CD4-positive, CD25-positive, alpha-beta regulatory T cell (primary cell): ENCODE measurements around the gene DHRSX. TPM values are rescaled to one million over a fixed set of nuclear protein-coding genes. Genes with fewer than 3 reads are reported as not detected.
"Not testable (repeated sequence)": the region's sequence is repeated elsewhere in the genome, so short reads cannot be mapped to it uniquely, and the experiment has no call there.

Experiments used
- ATAC-seq, 2 donors: fragments of 150-1000 bp; cut with Tn5 transposase; one replicate each; pipeline ENCODE4 v1.10.0; 2021; ENCODE audit warnings: low read depth in 2 of 2, moderate number of reproducible peaks in 2 of 2, moderate library complexity in 1 of 2
- DNase-seq, 3 donors: peaks; one replicate each; pipeline versions ENCODE4 v3.0.0 to v3.0.0-alpha.2; 2012 to 2022; ENCODE audit warnings: mixed read lengths in 1 of 3
- H3K27ac ChIP-seq: one replicate; pipeline ENCODE4 v1.7.0; 2013; ENCODE audit warnings: mild to moderate bottlenecking, low read length; ENCODE audit not compliant: insufficient read depth, poor library complexity, severe bottlenecking
- H3K27me3 ChIP-seq: one replicate; pipeline ENCODE4 v1.7.0; 2013; ENCODE audit warnings: low read length; ENCODE audit not compliant: control insufficient read depth, insufficient read depth
- H3K36me3 ChIP-seq: one replicate; pipeline ENCODE4 v1.7.0; 2013; ENCODE audit warnings: mild to moderate bottlenecking, low read length, moderate library complexity; ENCODE audit not compliant: control insufficient read depth, insufficient read depth
- H3K4me1 ChIP-seq: 2 replicates; pipeline ENCODE4 v1.7.0; 2013; ENCODE audit warnings: mild to moderate bottlenecking, low read length; ENCODE audit not compliant: insufficient read depth, control insufficient read depth, poor library complexity, severe bottlenecking
- H3K4me3 ChIP-seq: one replicate; pipeline ENCODE4 v1.7.0; 2013; ENCODE audit warnings: low read depth, mild to moderate bottlenecking, low read length, moderate library complexity
- H3K9me3 ChIP-seq, 2 experiments: 1 replicate in 1 of 2; 2 replicates in 1 of 2; pipeline ENCODE4 v1.7.0; 2013; ENCODE audit warnings: low read length in 2 of 2, mild to moderate bottlenecking in 1 of 2, moderate library complexity in 1 of 2; ENCODE audit not compliant: control insufficient read depth in 2 of 2
- H3K27ac Mint-ChIP-seq, 3 donors: one replicate each; pipeline ENCODE4 v1.8.0; 2020 to 2022; ENCODE audit warnings: mild to moderate bottlenecking in 3 of 3, mixed read lengths in 3 of 3, moderate library complexity in 2 of 3
- H3K27me3 Mint-ChIP-seq: one replicate; pipeline ENCODE4 v1.8.0; 2022; ENCODE audit warnings: mild to moderate bottlenecking, mixed read lengths
- H3K36me3 Mint-ChIP-seq: one replicate; pipeline ENCODE4 v1.8.0; 2020; ENCODE audit warnings: mixed read lengths
- H3K4me1 Mint-ChIP-seq, 4 donors: one replicate each; pipeline ENCODE4 v1.8.0; 2020 to 2022; ENCODE audit warnings: mixed read lengths in 4 of 4, mild to moderate bottlenecking in 1 of 4
- H3K4me3 Mint-ChIP-seq, 4 donors: one replicate each; pipeline ENCODE4 v1.8.0; 2020 to 2022; ENCODE audit warnings: mild to moderate bottlenecking in 4 of 4, mixed read lengths in 4 of 4, moderate library complexity in 3 of 4
- H3K9me3 Mint-ChIP-seq, 7 donors: one replicate each; pipeline ENCODE4 v1.8.0; 2020 to 2022; ENCODE audit warnings: mixed read lengths in 7 of 7, mild to moderate bottlenecking in 3 of 7, moderate library complexity in 2 of 7
- polyA plus RNA-seq, 4 donors: library from polyadenylated mRNA; unstranded; fragments of 300-500 nt; fragmentation: Illumina TruSeq; gene quantifications; one replicate each; pipeline ENCODE4 v1.2.3, GENCODE V29; 2021
- total RNA-seq: library from RNA; stranded (reverse); gene quantifications from one replicate; pipeline ENCODE4 v1.2.3, GENCODE V29; 2022

Gene DHRSX
- total and polyA plus RNA-seq, 5 donors from 2014 or later = 16.5 to 21.8 (median 18.4) TPM

DNA sequence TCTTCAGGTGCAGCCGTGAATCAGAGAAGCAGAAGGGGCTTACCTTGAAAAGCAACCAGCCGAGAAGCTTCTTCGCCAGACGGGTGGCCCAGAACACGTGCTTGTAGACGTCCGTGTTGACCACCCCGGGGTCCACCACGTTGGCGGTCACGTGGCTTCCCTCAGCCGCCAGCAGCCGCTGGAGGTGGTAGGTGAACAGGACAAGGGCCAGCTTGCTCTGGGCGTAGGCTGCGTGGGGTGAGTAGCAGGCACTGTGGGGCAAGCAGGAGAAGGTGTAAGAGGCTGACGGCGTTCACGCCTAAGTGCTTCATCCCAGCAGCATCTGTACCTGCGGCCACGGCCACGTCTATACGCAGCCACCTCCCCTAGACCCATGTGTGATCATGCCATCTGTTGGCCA lies 257.8 kb downstream of the DHRSX start:
- no peaks in the 10 kb centered on the region for H3K4me1 ChIP-seq
- Mint-ChIP-seq H3K4me3 (no peak overlapping the region), H3K4me1 (no peaks in the 10 kb centered on the region), H3K27ac (no peak overlapping the region), H3K36me3 (peaks cover 34% of the 10 kb centered on the region), H3K27me3 (no peaks in the 10 kb centered on the region), H3K9me3 (peaks cover 0 to 6% (median 1%) of the 10 kb centered on the region in 7 donors)
- H3K36me3 ChIP-seq = peaks cover 14% of the 10 kb centered on the region
- H3K4me3 ChIP-seq = no peak overlapping the region
- ATAC-seq (no peak), DNase-seq (no peak)
- H3K27me3 ChIP-seq = no peaks in the 10 kb centered on the region
- no peak overlapping the region for H3K27ac ChIP-seq
- no peaks in the 10 kb centered on the region for H3K9me3 ChIP-seq

DNA sequence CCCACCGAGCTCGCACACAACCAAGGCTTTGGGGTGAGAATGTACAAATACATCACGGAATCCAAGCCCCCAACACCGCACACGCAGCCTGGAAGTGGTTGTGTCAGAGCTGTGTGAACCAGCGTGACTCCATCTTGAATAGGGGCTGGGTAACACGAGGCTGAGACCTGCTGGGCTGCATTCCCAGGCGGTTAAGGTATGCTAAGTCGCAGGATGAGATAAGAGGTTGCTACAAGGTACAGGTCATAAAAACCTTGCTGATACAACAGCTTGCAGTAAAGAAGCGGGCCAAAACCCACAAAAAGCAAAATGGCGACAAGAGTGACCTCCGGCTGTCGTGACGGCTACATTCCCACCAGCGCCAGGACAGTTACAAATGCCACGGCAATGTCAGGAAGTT lies 258.4 kb downstream of the DHRSX start:
- Histone ChIP-seq H3K9me3 (no peaks in the 10 kb centered on the region), H3K27me3 (no peaks in the 10 kb centered on the region), H3K4me1 (no peaks in the 10 kb centered on the region), H3K36me3 (peaks cover 14% of the 10 kb centered on the region), H3K4me3 (no peak overlapping the region), H3K27ac (no peak overlapping the region)
- Mint-ChIP-seq H3K4me1 (no peaks in the 10 kb centered on the region), H3K9me3 (peaks cover 0 to 6% (median 1%) of the 10 kb centered on the region in 7 donors), H3K36me3 (peaks cover 34% of the 10 kb centered on the region), H3K27ac (no peak overlapping the region), H3K4me3 (no peak overlapping the region), H3K27me3 (no peaks in the 10 kb centered on the region)
- DNase-seq = no peak
- no peak for ATAC-seq

DNA sequence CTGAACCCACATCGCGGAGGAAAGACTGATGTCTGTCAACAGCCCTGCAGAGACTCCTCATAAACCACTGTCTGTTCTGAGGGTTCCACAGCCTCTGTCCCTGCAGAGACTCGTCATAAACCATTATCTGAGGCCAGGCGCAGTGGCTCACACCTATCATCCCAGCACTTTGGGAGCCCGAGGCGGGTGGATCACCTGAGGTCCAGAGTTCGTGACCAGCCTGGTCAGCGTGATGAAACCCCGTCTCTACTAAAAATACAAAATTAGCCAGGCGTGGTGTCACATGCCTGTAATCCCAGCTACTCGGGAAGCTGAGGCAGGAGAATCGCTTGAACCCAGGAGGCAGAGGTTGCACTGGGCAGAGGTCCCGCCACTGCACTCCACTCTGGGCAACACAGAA lies 259.3 kb downstream of the DHRSX start:
- not testable (repeated sequence) for H3K4me1 ChIP-seq, H3K4me1 Mint-ChIP-seq, H3K4me3 Mint-ChIP-seq, ATAC-seq, H3K9me3 ChIP-seq, H3K27ac Mint-ChIP-seq, DNase-seq, H3K27me3 ChIP-seq, H3K27ac ChIP-seq, H3K27me3 Mint-ChIP-seq, H3K9me3 Mint-ChIP-seq, H3K4me3 ChIP-seq
- H3K36me3 Mint-ChIP-seq = peaks cover 34% of the 10 kb centered on the region
- H3K36me3 ChIP-seq = peaks cover 14% of the 10 kb centered on the region

DNA sequence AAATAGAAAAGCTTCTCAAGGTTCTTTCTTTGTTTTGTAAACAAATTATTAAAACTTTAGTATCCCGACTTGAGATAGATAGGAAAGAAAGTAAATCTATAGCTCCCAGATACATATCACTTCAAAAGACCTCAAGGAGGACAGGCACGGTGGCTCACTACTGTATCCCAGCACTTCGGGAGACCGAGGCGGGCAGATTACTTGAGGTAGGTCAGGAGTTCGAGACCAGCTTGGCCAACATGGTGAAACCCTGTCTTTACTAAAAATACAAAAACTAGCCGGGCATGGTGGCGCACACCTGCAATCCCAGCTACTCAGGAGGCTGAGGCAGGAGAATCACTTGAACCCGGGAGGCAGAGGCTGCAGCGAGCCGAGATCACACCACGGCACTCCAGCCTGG lies 260.0 kb downstream of the DHRSX start:
- H3K36me3 Mint-ChIP-seq = peaks cover 34% of the 10 kb centered on the region
- H3K27me3 Mint-ChIP-seq, H3K4me3 ChIP-seq, DNase-seq, ATAC-seq, H3K27ac ChIP-seq, H3K4me1 Mint-ChIP-seq, H3K4me1 ChIP-seq, H3K4me3 Mint-ChIP-seq, H3K9me3 ChIP-seq, H3K9me3 Mint-ChIP-seq, H3K27ac Mint-ChIP-seq, H3K27me3 ChIP-seq: not testable (repeated sequence)
- peaks cover 14% of the 10 kb centered on the region for H3K36me3 ChIP-seq

DNA sequence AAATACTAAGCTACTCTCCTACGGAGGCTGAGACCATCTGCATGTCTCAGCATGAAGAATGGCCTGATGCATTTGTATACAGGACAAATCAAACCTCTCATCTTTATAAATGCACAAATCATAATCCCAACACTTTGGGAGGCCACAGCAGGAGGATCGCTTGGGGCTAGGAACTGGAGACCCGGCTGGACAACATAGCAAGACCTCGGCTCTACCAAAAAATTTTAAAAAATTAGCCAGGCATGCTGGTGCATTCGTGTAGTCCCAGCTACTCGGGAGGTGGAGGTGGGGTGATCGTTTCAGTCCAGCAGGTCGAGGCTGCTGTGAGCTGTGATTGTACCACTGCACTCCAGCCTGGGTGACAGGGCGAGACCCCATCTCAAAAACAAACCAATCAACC lies 262.8 kb downstream of the DHRSX start:
- Mint-ChIP-seq H3K27me3 (no peaks in the 10 kb centered on the region), H3K4me1 (peaks cover 0 to 11% (median 2%) of the 10 kb centered on the region in 4 donors), H3K27ac (no peak overlapping the region), H3K9me3 (peaks cover 0 to 6% (median 0%) of the 10 kb centered on the region in 7 donors), H3K4me3 (no peak overlapping the region), H3K36me3 (peaks cover 43% of the 10 kb centered on the region)
- Histone ChIP-seq H3K9me3 (no peaks in the 10 kb centered on the region), H3K27ac (no peak overlapping the region), H3K4me3 (no peak overlapping the region), H3K27me3 (no peaks in the 10 kb centered on the region), H3K36me3 (peaks cover 14% of the 10 kb centered on the region), H3K4me1 (no peaks in the 10 kb centered on the region)
- DNase-seq = no peak
- ATAC-seq = no peak

DNA sequence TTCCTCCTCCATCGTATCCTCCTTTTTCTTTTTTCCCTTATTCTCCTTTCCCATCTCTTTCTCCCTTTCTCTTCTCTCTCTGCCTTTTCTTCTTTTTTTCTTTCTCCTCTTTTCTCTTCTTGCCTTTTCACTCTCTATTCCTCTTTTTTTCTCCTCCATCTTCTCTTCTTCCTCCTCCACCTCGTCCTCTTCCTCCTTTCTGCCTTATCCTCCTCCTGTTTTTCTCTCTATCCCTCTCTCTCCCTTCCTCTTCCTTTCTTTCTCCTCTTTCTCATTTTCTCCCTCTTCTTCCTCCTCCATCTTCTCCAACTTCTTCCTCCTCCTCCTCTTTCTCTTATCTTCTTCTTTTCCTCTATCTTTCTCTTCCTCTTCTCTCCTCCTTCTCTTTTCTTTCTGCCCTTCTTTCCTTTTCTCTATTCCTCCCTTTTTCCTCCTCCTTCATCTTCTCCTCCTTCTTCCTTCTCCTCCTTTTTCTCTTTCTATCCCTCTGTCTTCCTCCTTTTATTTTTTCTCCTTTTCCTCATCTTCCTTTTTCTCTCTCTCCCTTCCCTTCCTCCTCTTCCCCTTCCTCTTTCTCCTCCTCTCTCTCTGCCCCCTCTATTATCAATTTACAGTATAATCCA lies 269.1 kb downstream of the DHRSX start:
- H3K36me3 ChIP-seq = no peaks in the 10 kb centered on the region
- ATAC-seq (no peak), DNase-seq (no peak)
- Mint-ChIP-seq H3K9me3 (peaks cover 0 to 19% (median 10%) of the 10 kb centered on the region in 7 donors), H3K27me3 (no peaks in the 10 kb centered on the region), H3K36me3 (peaks cover 30% of the 10 kb centered on the region), H3K27ac (peak overlapping the region in 2 of 3 donors; percentile 10 to 59), H3K4me1 (peaks cover 0 to 11% (median 5%) of the 10 kb centered on the region in 4 donors), H3K4me3 (no peak overlapping the region)
- H3K27ac ChIP-seq = no peak overlapping the region
- H3K9me3 ChIP-seq = peaks cover 0 to 3% of the 10 kb centered on the region in 2 experiments
- no peaks in the 10 kb centered on the region for H3K27me3 ChIP-seq
- H3K4me3 ChIP-seq = no peak overlapping the region
- H3K4me1 ChIP-seq = no peaks in the 10 kb centered on the region

DNA sequence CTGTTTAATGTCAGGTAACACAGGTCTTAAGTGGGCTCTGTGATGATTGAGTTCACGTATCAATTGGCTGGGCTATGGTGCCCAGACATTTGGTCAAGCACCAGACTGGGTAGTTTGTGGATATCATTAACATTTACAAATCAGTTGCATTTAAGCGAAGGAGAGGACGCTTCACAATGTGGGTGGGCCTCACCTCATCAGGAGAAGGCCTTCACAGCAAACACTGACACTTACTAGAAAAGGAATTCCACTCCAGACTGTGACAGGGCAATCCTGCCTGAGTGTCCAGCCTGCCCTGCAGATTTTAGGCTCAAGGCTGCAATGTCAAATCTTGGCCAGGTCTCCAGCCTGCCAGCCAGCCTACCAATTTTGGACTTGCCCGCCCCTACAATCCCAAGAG lies 270.3 kb downstream of the DHRSX start:
- no peaks in the 10 kb centered on the region for H3K27me3 ChIP-seq
- no peak overlapping the region for H3K4me3 Mint-ChIP-seq
- H3K27ac Mint-ChIP-seq = no peak overlapping the region
- no peak for DNase-seq
- H3K27ac ChIP-seq = no peak overlapping the region
- H3K9me3 Mint-ChIP-seq = peaks cover 0 to 23% (median 10%) of the 10 kb centered on the region in 7 donors
- H3K36me3 ChIP-seq = no peaks in the 10 kb centered on the region
- H3K4me1 ChIP-seq = no peaks in the 10 kb centered on the region
- H3K36me3 Mint-ChIP-seq = peaks cover 32% of the 10 kb centered on the region
- H3K27me3 Mint-ChIP-seq = no peaks in the 10 kb centered on the region
- peaks cover 0 to 3% of the 10 kb centered on the region in 2 experiments for H3K9me3 ChIP-seq
- peaks cover 0 to 11% (median 5%) of the 10 kb centered on the region in 4 donors for H3K4me1 Mint-ChIP-seq
- ATAC-seq = no peak
- no peak overlapping the region for H3K4me3 ChIP-seq

DNA sequence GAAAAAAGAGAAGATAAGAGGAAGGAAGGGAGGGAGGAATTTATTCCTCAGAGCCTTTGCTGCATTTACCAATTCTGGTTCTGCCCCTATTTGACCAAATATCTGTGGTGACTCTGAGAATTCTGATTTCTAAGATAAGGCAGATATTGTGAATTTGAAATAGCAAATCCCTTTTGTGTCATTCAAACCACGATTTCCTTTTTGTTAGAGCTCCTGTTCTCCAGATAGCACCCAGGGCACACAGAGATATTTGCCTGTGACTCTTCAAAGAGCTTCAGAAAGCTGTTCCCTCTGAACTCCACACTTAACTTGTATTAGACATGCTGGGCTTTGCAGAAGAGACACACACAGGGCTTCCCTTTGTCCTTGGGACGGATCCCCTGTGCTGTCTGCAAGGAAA lies 272.2 kb downstream of the DHRSX start:
- Histone ChIP-seq H3K4me3 (no peak overlapping the region), H3K36me3 (no peaks in the 10 kb centered on the region), H3K9me3 (peaks cover 0 to 3% of the 10 kb centered on the region in 2 experiments), H3K4me1 (no peaks in the 10 kb centered on the region), H3K27me3 (no peaks in the 10 kb centered on the region), H3K27ac (no peak overlapping the region)
- Mint-ChIP-seq H3K4me1 (peaks cover 0 to 6% (median 3%) of the 10 kb centered on the region in 4 donors), H3K9me3 (peaks cover 0 to 39% (median 16%) of the 10 kb centered on the region in 7 donors), H3K36me3 (peaks cover 42% of the 10 kb centered on the region), H3K27ac (no peak overlapping the region), H3K4me3 (no peak overlapping the region), H3K27me3 (no peaks in the 10 kb centered on the region)
- DNase-seq (no peak), ATAC-seq (no peak)
